ENCODE data around the gene GRAP. TPM values are rescaled to one million over a fixed set of nuclear protein-coding genes. Genes with fewer than 3 reads are reported as not detected.

Gene GRAP
- total RNA-seq, 1 experiment from 2014 or later: 0.21 TPM

- Histone ChIP-seq H3K27ac (ENCODE audit: low read length) (no peak overlapping the region), H3K9me3 (ENCODE audit: control insufficient read depth, insufficient read depth, low read depth, low read length) (no peaks in the 10 kb centered on the region), H3K27me3 (ENCODE audit: control insufficient read depth, insufficient read depth, low read length) (no peaks in the 10 kb centered on the region), H3K36me3 (ENCODE audit: control insufficient read depth, insufficient read depth, low read length) (no peaks in the 10 kb centered on the region), H3K4me1 (ENCODE audit: control insufficient read depth, insufficient read depth, low read length) (no peaks in the 10 kb centered on the region), H3K4me3 (ENCODE audit: low read depth in 2 of 2, low read length in 2 of 2) (no peak overlapping the region)
- TF ChIP-seq TCF7L2 (IDR thresholded peaks at IDR 0.05; ENCODE audit: low read depth, low read length): no peak
- TF ChIP-seq SIN3A (IDR thresholded peaks at IDR 0.05; ENCODE audit: borderline replicate concordance, insufficient read depth, low read depth, low read length): no peak
- no peak for TF ChIP-seq REST (IDR thresholded peaks at IDR 0.05; ENCODE audit: insufficient read depth in 1 of 2, low read depth in 2 of 2, low read length in 1 of 2)
- TF ChIP-seq, protein P1, sequence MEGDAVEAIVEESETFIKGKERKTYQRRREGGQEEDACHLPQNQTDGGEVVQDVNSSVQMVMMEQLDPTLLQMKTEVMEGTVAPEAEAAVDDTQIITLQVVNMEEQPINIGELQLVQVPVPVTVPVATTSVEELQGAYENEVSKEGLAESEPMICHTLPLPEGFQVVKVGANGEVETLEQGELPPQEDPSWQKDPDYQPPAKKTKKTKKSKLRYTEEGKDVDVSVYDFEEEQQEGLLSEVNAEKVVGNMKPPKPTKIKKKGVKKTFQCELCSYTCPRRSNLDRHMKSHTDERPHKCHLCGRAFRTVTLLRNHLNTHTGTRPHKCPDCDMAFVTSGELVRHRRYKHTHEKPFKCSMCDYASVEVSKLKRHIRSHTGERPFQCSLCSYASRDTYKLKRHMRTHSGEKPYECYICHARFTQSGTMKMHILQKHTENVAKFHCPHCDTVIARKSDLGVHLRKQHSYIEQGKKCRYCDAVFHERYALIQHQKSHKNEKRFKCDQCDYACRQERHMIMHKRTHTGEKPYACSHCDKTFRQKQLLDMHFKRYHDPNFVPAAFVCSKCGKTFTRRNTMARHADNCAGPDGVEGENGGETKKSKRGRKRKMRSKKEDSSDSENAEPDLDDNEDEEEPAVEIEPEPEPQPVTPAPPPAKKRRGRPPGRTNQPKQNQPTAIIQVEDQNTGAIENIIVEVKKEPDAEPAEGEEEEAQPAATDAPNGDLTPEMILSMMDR (IDR thresholded peaks at IDR 0.05): no peak
- intact Hi-C loops (cut with micrococcal nuclease; ENCODE audit: unreplicated experiment) (no loop called here), in situ Hi-C loops (cut with HindIII; ENCODE audit: low pct_unique_long_range_greater_than_20kb, low sequenced_read_pairs) (no loop called here)
- BruUV-seq (replicated peaks): no TSS peak
- DNase-seq (ENCODE audit: low read depth, low spot score): no peak
- no peak for ATAC-seq
- ChIA-PET CTCF (no interaction called here), POLR2A (no interaction called here)
Measured at GRCh38 chr17:19013806-19014627, 32.7 kb downstream of the GRAP start.

DNA sequence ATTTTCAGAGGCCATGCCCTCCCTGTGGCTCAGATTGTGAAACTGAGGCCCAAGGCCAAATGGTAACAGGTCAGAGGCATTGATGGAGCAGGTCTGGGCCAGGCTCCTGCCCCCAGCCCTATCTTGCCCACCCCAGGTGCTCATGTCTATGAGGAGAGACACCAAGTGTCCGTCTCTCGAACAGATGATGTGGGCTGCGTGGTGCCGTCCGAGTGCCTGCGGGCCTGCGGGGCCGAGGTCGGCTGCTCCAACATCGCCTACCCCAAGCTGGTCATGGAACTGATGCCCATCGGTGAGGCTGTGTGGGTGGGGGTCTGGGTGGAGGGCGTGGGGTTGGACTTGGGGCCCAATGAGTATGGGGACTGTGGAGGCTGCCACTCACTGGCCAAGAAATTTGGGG lies 33.5 kb downstream of the GRAP start:
- no TSS peak for BruUV-seq (replicated peaks)
- TF ChIP-seq, protein P1 (IDR thresholded peaks at IDR 0.05): no peak
- TF ChIP-seq SIN3A (IDR thresholded peaks at IDR 0.05; ENCODE audit: borderline replicate concordance, insufficient read depth, low read depth, low read length): no peak
- no peak for TF ChIP-seq REST (IDR thresholded peaks at IDR 0.05; ENCODE audit: insufficient read depth in 1 of 2, low read depth in 2 of 2, low read length in 1 of 2)
- no peak for TF ChIP-seq TCF7L2 (IDR thresholded peaks at IDR 0.05; ENCODE audit: low read depth, low read length)
- TF ChIP-seq POLR2AphosphoS5 (IDR thresholded peaks at IDR 0.05; ENCODE audit: low read depth, low read length): no peak
- Histone ChIP-seq H3K27me3 (ENCODE audit: control insufficient read depth, insufficient read depth, low read length) (no peaks in the 10 kb centered on the region), H3K4me1 (ENCODE audit: control insufficient read depth, insufficient read depth, low read length) (no peaks in the 10 kb centered on the region), H3K4me3 (ENCODE audit: low read depth in 2 of 2, low read length in 2 of 2) (no peak overlapping the region), H3K27ac (ENCODE audit: low read length) (no peak overlapping the region), H3K9me3 (ENCODE audit: control insufficient read depth, insufficient read depth, low read depth, low read length) (no peaks in the 10 kb centered on the region), H3K36me3 (ENCODE audit: control insufficient read depth, insufficient read depth, low read length) (no peaks in the 10 kb centered on the region)
- DNase-seq (ENCODE audit: low read depth, low spot score): no peak
- intact Hi-C loops (cut with micrococcal nuclease; ENCODE audit: unreplicated experiment) (no loop called here), in situ Hi-C loops (cut with HindIII; ENCODE audit: low pct_unique_long_range_greater_than_20kb, low sequenced_read_pairs) (no loop called here)
- ChIA-PET POLR2A (no interaction called here), CTCF (no interaction called here)
- ATAC-seq: no peak

Measured in Panc1 (cell line).